Stimulated activated CD8-positive, alpha-beta memory T cell treated with anti-CD3 and anti-CD28 coated beads, Interleukin-7, amount 100 ng/mL, for 48 hours (primary cell): ENCODE data around the gene VPS16.
"Not testable (repeated sequence)": the region's sequence is repeated elsewhere in the genome, so short reads cannot be mapped to it uniquely, and the experiment has no call there.

Experiments used
- DNase-seq, 2 donors: peaks; one replicate each; pipeline ENCODE4 v3.0.0-alpha.2; 2020; ENCODE audit warnings: low read depth in 1 of 2; ENCODE audit errors: extremely low read depth in 1 of 2

The VPS16 gene

GRCh38 chr20:2806351-2806701 is 34.2 kb upstream of the VPS16 start:
- no peak for DNase-seq

GRCh38 chr20:2807019-2807418 is 33.5 kb upstream of the VPS16 start:
- no peak for DNase-seq

GRCh38 chr20:2807929-2808328 is 32.6 kb upstream of the VPS16 start:
- DNase-seq = not testable (repeated sequence)

- DNase-seq = no peak
Observed at GRCh38 chr20:2809690-2810089, 30.9 kb upstream of the VPS16 start.

- no peak for DNase-seq
Observed at GRCh38 chr20:2812189-2812588, 28.4 kb upstream of the VPS16 start.

- no peak for DNase-seq
Observed at GRCh38 chr20:2814076-2814475, 26.5 kb upstream of the VPS16 start.

- no peak for DNase-seq
Observed at GRCh38 chr20:2814587-2815051, 25.9 kb upstream of the VPS16 start, which contains the start of gene C20orf141. Gene C20orf141, plus strand, starts transcription at chr20:2814987. Its CDS starts 198 bp downstream, at chr20:2815185.

- no peak for DNase-seq
Observed at GRCh38 chr20:2815242-2815900, 25.2 kb upstream of the VPS16 start.

- DNase-seq = no peak
Observed at GRCh38 chr20:2816030-2816582, 24.4 kb upstream of the VPS16 start, which contains the start of gene TMEM239. Gene TMEM239, plus strand, starts transcription at chr20:2816364. Its CDS starts 191 bp downstream, at chr20:2816555.

- DNase-seq = no peak
Observed at GRCh38 chr20:2816583-2817340, 23.8 kb upstream of the VPS16 start.

GRCh38 chr20:2817341-2817726 is 23.2 kb upstream of the VPS16 start:
- DNase-seq = no peak

GRCh38 chr20:2817891-2818595 is 22.5 kb upstream of the VPS16 start:
- DNase-seq = no peak

- DNase-seq = no peak
Observed at GRCh38 chr20:2820084-2820895, 20.3 kb upstream of the VPS16 start.

GRCh38 chr20:2820896-2821869 is 19.4 kb upstream of the VPS16 start:
- no peak for DNase-seq

- DNase-seq = no peak
Observed at GRCh38 chr20:2822073-2822472, 18.5 kb upstream of the VPS16 start.

- DNase-seq = no peak
Observed at GRCh38 chr20:2825761-2826160, 14.8 kb upstream of the VPS16 start.

GRCh38 chr20:2826655-2827054 is 13.9 kb upstream of the VPS16 start:
- DNase-seq = no peak

- no peak for DNase-seq
Observed at GRCh38 chr20:2829376-2829775, 11.2 kb upstream of the VPS16 start.

GRCh38 chr20:2831206-2831605 is 9.3 kb upstream of the VPS16 start:
- not testable (repeated sequence) for DNase-seq
